GM19193 (cell line): ENCODE results near the gene VPS35L.

ENCODE experiments used
- POLR2A ChIP-seq: IDR thresholded peaks from 4 replicates; pipeline ENCODE4 v1.6.1; 2011; ENCODE audit not compliant: insufficient read depth, insufficient read length; ENCODE audit errors: extremely low read depth

Gene VPS35L

DNA sequence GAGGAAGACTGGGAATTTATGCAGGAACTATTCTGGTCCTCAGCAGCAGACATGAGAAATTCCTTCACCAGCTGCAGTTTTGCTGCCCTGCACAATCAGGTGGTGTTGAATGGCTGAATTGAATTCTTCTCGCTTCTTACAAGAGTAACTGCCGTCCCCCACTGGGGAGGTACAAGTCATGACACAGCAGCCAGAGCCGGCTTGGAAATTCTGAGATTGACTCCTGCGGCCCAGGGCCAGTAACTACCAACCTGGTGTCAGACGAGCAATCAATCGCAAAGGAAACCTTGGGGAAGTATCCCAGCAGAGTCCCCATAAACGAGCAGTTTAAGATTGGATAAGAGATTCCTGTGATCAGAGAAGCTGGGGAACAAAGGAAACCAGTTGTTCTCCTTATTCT is 131.8 kb downstream of the VPS35L start:
- no peak for TF ChIP-seq POLR2A

DNA sequence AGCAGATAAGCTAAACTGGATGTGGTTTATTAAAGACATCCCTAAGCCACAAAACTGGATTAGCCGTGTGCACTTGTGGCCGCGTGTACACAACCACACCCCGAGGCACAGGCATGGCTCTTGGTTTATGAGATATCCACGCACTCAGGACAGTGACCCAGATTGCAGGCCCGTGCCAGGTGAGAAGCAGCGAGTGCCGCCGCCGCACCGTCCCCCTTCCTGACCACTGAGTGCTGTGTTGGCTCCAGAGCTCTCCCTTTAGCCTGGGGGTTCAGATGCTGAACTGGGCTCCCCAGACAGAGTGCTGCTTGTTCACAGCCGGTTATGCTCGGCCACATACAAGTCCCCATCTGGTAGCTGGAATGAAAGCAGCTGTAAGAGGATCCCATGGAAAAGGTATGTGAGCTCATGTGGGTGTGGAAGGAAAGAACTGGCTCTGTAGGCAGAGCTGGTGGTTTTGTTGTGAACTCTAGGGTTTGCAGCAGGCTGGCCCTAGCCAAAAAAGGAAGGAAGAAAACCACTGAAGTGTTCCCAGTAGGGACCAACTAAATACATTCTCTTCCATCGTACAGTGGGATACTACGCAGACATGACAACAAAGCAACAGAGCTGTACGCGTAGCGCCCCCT is 133.0 kb downstream of the VPS35L start:
- TF ChIP-seq POLR2A, result no peak

DNA sequence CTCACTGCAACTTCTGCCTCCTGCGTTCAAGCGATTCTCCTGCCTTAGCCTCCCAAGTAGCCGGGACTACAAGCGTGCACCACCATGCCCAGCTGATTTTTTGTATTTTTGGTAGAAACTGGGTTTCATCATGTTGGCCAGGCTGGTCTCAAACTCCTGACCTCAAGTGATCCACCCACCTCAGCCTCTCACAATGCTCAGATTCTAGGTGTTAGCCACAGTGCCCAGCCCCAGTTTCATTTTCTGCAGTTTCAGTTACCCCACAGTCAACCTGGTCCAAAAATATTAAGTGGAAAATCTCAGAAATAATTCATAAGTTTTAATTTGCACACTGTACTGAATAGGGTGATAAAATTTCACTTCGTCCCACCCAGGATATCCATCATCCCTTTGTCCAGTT is 133.8 kb downstream of the VPS35L start:
- no peak for TF ChIP-seq POLR2A

DNA sequence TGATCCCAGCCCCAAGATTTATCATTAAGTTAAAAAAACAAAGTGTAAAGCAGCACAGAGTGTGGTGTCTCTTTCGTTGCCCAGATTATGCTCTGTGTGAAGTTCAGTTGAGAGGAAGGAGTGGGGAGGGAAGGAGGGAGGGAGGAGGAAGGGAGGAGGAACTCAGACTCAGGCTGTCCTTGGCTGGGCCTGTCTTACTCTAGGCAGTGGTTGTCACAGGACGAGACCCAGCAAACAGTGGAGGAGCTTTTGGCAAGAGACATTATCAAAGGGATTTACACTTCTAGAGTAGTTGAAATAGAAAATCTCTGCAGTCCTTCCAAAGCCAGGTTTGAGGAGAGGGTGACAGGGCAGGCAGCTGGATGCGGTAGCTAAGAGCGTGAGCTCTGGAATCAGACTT is 134.7 kb downstream of the VPS35L start:
- no peak for TF ChIP-seq POLR2A

DNA sequence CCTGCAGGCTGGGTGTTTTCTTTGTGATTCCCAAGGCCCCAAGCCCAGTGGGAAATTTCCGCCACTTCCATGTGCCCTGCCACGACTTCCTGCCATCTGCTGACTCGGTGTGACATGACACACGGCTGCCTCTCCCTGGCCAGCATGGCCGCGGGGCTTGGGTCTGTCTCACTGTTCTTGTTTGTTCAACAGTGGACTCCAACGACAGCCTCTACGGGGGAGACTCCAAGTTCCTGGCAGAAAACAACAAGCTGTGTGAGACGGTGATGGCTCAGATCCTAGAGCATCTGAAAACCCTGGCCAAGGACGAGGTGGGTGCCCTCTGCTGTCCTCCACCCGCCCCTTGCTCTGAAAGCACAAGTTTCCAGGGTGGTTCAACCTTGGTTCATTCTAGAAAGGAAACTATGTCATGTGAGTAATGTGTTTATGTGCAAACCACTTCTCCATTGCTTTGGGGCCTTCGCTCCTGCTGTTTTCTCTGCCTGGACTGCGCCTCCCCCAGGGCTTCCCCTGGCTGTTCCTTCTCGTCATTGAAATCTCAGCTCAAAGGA is 135.7 kb downstream of the VPS35L start:
- no peak for TF ChIP-seq POLR2A

DNA sequence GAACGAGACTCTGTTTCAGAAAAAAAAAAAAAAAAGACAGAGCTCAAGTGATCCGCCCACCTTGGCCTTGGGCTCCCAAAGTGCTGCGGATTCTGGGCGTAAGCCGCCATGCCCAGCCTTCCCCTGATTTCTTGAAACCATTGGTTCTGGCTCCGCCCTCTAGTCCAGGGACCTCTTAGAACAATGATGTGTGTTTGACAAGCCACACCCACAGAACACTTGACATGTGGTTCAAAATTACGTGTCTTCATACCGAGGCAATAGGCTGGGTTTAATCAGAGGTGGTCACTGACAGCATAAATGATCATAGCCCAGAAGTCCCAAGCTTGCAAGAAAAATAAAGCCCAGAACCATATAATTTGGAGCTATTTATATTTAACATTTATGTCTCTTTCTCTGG is 139.5 kb downstream of the VPS35L start:
- no peak for TF ChIP-seq POLR2A

DNA sequence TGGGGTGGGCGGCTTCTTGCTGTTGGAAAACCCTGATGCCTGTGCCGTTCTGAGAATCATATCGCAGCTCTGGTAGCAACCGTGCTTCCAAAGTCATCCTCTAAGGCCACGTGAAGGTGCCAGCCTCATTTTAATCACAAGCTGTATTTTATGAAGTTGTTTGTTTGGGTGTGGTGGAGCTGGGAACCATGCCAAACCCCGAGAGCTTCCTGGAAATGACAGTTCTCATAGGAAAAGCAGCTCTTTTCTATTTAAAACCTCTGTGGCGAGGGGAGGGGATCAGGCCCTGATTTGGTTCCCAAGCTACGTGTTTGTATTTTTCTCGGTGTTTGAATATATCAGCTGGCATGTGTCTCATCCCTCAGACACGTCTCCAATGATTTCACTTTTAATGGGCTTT is 140.8 kb downstream of the VPS35L start:
- TF ChIP-seq POLR2A, result no peak

DNA sequence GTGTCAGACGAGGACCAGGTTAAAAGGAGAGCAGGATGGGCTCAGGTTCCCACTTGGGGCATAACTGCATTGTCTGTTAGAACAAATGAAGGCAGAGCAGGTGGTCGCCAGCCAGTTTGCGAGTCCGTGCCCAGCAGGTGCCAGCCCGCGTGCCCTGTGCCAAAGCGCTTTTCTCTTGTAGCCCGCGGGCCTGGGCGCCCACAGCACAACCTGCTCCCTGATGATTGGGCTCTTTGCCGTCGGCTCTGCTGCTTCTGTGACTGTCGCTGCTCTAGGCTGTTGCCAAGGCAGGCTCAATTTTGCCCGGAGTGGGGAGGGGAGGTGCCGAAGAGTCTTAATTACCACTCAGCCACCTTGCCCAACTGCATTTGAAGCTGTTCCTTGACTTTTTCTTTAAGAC is 141.5 kb downstream of the VPS35L start:
- TF ChIP-seq POLR2A, result no peak

DNA sequence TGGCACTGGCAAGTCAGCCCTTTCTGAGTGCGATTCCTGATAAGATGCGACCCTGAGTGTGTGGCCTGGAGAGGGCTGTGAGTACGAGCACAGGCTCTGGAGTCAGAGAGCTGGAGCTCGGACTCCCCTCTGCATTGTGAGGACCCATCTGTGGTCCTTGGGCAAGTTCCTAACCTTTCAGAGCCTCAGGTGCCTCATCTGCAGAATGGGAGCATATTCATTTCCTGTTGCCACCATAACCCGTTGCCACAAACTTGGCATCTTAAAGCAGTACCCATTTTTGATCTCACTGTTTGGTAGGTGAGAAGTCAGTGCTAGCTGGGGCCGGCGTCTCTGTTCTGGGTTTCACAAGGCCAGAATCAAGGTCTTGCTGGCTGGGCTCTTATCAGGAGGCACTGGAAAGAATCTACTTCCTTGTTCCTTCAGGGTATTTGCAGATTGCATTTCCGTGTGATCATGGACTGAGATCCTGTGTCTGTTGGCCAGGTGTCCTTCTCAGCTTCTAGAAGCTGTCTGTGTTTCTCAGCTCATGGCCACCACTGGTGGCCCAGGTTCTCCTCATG is 142.3 kb downstream of the VPS35L start:
- no peak for TF ChIP-seq POLR2A

DNA sequence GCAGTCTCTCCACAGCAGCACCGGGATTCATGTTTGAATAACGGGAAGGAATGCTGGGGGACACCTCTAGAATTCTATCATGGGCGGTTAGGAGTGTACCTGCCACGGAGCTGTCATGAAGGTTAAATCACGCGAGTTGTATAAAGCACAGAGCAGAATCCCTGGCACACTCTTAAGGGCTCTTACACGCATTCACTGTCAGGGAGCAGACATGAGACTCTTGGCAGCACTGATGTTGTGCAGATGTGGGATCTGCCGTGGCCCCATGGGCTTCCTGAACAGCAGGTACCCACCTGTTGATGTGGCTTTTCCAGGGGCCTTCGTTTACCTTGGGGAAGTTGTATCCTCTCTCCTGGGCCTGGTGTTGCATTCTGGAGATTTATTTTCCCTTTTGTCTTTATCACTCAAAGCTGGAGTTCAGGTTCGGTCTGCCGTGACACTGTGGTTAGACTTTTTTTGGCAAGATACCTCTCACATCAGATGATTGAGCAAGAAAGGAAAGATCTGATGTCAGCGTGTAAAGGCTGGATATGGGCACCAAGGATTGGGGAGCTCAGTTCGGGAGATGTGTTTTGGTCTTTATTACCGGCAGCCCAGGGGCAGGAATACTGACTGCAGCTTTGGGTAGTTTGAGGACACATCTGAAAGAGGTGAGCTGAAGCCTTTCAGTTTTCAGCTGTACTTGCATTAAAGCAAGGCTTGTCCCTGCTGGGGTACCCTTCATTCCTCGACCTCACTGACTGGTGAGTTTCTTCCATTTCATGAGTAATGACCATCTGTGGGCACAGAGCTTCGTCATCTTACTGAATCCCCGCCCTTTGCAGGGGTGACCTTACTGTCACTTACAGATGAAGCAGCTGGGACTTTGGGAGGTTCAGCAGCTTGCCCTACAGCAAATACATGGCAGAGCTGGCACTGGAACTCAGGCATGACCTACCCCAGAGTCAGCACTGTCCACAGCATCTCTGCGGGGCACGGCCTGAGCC is 143.3 kb downstream of the VPS35L start:
- no peak for TF ChIP-seq POLR2A

DNA sequence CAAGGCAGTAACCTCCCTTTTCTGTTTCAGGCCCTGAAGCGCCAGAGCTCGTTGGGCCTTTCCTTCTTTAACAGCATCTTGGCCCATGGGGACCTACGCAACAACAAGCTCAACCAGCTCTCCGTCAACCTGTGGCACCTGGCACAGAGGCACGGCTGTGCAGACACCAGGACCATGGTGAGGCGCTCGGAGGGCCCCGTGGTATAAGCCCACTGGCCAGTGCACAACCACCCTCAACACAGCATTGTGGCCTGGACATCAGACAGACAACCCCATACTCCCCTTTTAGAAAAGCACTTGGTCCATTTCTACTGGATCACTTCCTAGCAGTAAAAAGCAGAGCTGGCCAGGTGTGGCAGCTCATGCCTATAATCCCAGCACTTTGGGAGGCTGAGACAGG is 144.0 kb downstream of the VPS35L start:
- TF ChIP-seq POLR2A, result no peak

DNA sequence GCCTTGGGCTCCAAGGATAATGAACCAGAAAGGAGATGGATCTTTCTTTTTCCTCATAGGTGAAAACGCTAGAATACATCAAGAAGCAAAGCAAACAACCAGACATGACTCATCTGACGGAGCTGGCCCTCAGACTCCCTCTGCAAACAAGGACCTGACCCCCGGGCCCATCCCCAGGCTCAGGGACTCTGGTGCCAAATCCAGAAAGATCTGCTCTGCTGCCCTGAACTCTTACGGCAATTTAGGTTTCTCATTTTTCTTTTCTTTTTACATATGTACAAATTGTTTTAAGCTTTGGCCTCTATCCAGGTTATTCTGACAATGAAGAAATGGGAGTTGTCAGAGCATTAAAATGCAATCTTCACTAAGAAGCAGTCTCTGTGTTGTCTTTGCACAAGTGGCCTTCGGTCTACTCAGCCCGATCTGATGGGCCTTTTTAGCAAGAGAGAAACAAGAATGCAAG is 144.8 kb downstream of the VPS35L start:
- TF ChIP-seq POLR2A, result no peak

DNA sequence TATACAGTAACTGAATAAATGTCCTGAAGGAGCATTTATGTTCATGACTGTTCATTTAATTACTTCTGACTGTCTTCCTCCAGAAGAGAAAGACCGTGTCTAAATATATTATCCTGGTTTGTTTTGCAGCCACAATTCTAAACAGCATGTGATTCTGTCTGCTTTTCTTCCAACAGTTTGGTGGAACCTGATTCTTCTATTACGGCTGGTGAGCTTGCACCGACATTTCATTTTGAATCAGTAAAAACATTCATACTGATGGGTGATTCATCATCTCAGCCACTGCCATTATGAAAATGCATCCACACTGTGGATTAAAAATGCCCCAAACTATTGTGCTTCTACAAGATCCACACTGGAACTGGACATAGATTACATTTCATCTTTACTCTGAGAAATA is 145.6 kb downstream of the VPS35L start:
- no peak for TF ChIP-seq POLR2A

DNA sequence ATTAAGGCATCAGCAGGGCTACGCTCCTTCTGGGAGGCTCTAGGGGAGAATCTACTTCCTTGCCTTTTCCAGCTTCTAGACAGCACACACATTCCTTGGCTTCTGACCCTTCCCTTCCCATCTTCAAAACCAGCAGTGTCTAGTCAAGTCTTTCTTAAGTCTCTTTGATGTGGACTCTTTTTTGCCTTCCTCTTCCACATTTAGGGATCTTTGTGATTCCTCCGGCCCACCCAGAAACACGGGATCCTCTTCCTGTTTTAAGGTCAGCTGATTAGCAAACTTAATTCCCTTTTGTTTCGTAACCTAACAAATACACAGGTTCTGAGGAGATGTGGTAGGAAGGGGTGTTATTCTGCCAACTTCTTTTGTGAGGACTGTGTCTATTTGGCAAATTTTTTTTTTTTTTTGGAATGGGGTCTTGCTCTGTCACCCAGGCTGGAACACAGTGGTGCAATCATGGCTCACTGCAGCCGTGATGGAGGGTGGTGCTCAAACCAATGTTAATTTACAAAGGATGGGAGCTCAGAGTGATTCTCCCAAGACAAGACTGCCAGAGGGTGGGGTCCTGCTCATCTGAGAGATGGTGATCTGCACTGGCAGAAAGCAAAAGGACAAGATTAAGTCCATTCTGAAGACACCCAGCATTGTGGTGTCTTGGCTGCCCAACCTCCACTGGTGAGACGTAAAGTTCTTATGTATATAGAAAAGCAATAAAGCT is 147.8 kb downstream of the VPS35L start:
- TF ChIP-seq POLR2A, result no peak
